Mucosa of stomach (tissue), 1 donor: ENCODE measurements around the gene CELSR1.

Experiments used
- H3K27me3 ChIP-seq: one replicate; pipeline ENCODE4 v1.7.0; 2013; ENCODE audit warnings: mild to moderate bottlenecking, low read length; ENCODE audit not compliant: control insufficient read depth, insufficient read depth
- H3K36me3 ChIP-seq: one replicate; pipeline ENCODE4 v1.7.0; 2013; ENCODE audit warnings: low read length; ENCODE audit not compliant: control insufficient read depth, insufficient read depth
- H3K4me1 ChIP-seq: one replicate; pipeline ENCODE4 v1.7.0; 2013; ENCODE audit warnings: mild to moderate bottlenecking, low read length; ENCODE audit not compliant: control insufficient read depth, insufficient read depth
- H3K4me3 ChIP-seq: one replicate; pipeline ENCODE4 v1.7.0; 2013; ENCODE audit warnings: low read length
- H3K9ac ChIP-seq: one replicate; pipeline ENCODE4 v1.7.0; 2013; ENCODE audit warnings: mild to moderate bottlenecking, low read length, moderate library complexity
- H3K9me3 ChIP-seq: one replicate; pipeline ENCODE4 v1.7.0; 2013; ENCODE audit warnings: mild to moderate bottlenecking, low read length, moderate library complexity; ENCODE audit not compliant: control insufficient read depth
- donor health status: Pancreatic carcinoma.

Gene CELSR1

DNA sequence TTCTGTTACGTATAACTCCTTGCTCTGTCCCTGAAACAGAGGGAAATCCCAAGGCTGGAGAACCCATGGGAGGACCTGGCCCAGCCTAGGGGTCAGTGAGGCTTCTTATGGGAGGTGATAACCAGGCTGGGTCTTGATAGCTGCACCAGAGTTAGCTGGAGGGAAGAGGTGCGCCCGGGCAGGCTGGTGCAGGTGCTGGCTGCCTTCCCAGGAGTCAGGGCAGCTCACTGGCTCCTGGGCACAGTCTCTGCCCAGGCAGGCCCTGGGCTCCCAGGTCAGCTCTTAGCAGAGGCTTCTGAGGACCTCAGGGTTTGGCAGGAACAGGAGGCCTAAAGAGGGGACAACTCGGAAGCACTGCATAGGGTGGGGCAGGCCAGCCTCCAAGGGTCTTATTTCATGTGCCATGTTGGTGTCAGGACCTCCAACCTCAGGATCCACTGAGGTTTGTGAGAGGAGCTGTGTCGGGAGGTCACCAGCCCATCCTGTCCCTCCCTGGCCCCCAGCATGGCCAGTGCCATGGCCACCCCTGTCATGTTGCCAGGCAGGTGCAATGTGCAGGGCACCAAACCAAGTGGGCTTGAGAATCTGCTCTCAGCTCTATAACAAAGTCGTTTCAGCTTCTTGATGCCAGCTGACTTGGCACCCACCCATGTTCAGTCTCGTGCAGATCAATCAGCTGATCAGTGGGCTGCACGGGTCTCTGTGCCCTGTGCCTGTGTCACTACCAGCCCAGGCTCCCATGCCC, 20.5 kb upstream of the CELSR1 start:
- Histone ChIP-seq H3K9ac (no peak overlapping the region), H3K27me3 (no peaks in the 10 kb centered on the region), H3K36me3 (no peaks in the 10 kb centered on the region), H3K9me3 (no peaks in the 10 kb centered on the region), H3K4me1 (peaks cover 14% of the 10 kb centered on the region), H3K4me3 (no peak overlapping the region)

DNA sequence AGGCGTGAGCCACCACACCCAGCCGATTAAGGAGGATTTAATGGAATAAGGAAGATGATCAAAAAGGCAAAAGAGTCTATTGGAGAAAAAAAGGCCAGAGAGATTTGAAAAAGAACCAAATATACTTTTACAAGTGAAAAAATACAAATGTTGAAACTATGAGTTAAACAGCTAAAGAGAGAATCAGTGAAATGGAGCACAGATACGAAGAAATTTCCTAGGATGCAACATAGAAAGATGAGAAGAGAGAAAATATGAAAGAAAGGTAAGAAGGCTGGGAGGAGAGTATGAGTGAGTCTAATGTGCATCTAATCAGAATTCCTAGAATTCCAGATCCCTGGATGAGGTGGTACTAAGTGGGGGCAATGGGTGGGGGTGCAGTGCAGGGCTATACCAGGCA, 19.4 kb upstream of the CELSR1 start:
- Histone ChIP-seq H3K4me3 (no peak overlapping the region), H3K9ac (no peak overlapping the region), H3K36me3 (no peaks in the 10 kb centered on the region)

DNA sequence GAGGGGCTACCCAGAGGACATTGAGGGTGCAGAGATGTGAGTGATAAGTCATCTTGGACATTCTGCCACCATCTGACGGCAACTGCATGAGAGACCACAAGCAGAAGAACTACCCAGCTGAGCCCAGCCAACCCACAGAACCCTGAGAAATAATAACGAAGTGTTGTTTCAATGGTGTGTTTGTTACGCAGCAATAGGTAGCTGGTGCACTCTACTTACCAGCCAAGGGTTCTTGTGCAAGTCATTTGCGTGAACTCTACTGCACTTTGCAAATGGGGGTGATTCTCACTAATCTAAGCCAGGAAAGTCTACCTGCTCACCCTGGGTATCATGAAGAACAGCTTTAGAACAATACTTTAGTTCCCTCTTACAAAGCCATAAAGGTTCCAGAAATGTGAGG, 15.8 kb upstream of the CELSR1 start:
- Histone ChIP-seq H3K4me3 (no peak overlapping the region), H3K4me1 (peaks cover 14% of the 10 kb centered on the region), H3K9me3 (no peaks in the 10 kb centered on the region), H3K9ac (no peak overlapping the region), H3K27me3 (peaks cover 4% of the 10 kb centered on the region), H3K36me3 (no peaks in the 10 kb centered on the region)

More for the DNA sequence above, 19.4 kb upstream of the CELSR1 start:
- Histone ChIP-seq H3K4me1 (peaks cover 8% of the 10 kb centered on the region), H3K27me3 (no peaks in the 10 kb centered on the region), H3K9me3 (no peaks in the 10 kb centered on the region)

DNA sequence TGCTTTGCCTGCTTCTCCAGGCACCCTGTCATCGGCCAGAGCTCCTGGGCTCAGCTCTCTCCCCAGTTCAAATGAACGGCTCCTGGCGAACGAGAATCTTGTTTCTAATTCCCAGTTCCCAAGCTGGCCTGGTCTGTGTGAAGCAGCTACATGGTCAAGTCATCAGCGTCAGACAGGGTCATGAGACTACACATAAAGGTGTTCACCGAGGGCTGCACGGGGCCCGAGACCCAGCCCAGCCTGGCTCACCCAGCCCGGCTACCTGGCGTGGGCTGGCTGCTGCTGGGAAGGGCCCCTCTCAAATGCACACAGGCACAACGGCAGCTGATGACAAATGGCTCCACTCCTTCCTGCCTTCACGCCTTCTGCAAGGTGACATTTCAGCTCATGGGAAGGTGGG, 14.6 kb upstream of the CELSR1 start:
- Histone ChIP-seq H3K27me3 (peaks cover 4% of the 10 kb centered on the region), H3K4me1 (peaks cover 19% of the 10 kb centered on the region), H3K9ac (no peak overlapping the region), H3K36me3 (no peaks in the 10 kb centered on the region), H3K9me3 (no peaks in the 10 kb centered on the region), H3K4me3 (no peak overlapping the region)

DNA sequence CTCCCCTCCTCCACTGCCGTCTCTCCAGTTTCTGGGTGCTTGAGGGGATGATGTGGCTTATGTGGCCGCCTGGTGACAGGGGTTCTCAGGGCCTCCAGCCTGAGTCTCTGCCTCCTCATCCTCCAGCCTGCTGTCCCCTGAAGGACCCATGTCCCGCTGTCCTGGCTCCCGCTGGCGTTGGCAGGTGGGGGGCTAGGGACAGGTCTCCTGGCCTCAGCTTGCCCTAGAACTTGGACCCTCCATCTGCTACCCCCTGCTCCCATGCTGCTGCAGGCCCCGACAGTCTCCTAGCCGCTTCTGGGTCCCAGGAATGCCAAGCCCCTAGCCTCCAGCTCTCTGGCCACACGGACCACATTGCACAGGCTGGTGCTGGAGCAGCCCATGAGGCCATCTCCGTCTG, 13.9 kb upstream of the CELSR1 start:
- H3K9me3 ChIP-seq, result no peaks in the 10 kb centered on the region
- H3K27me3 ChIP-seq, result peaks cover 4% of the 10 kb centered on the region
- H3K9ac ChIP-seq, result no peak overlapping the region
- no peak overlapping the region for H3K4me3 ChIP-seq
- H3K36me3 ChIP-seq, result no peaks in the 10 kb centered on the region
- peaks cover 23% of the 10 kb centered on the region for H3K4me1 ChIP-seq

DNA sequence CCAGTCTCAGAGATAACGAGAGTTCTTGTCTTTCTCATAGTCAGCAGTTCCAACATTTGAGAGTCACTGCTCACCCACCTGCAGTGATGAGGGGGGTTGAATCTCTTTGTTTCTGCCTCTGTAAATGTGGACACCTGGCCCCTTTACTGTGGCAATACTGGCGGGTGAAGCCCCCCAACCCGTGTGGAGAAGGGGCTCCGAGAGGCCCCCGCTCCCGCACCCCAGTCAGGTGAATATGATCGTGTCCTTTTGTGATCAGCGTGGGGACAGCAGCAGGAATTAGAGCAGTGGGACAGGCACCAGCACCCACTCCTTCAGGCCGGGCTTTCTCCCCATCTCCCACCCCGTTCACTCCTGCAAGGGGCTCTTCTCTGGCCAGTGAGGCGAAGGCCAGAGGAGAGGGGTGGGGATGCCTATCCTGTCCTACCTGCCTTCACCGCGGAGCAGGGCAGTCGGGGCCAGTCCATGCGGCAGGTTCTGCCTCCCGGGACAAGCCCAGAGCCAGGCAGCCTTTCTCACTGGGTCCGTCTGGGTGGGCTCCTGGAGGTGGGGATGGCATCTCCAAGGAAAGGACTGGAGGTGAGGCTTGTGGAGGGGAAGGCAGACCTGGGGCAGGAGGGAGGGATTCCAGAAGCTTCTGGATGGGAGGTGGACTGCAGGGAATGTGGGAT, 12.7 kb upstream of the CELSR1 start:
- no peaks in the 10 kb centered on the region for H3K36me3 ChIP-seq
- H3K9ac ChIP-seq, result no peak overlapping the region
- H3K4me3 ChIP-seq, result no peak overlapping the region
- no peaks in the 10 kb centered on the region for H3K9me3 ChIP-seq
- H3K27me3 ChIP-seq, result peaks cover 4% of the 10 kb centered on the region
- H3K4me1 ChIP-seq, result peaks cover 23% of the 10 kb centered on the region

DNA sequence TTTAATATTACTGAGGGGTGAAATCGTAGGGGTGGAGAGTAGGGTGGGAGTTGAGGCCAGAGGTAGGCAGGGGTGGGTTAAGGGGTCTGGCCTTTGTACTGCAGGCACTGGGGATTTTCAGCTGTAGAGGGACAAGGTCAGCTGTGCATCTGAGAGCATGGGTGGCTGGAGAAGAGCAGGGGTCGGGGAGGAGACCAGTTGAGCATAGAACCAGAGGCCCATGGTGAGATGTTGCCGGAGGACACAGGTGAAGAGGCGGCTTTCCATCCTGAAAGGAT, 12.1 kb upstream of the CELSR1 start:
- Histone ChIP-seq H3K36me3 (no peaks in the 10 kb centered on the region), H3K27me3 (peaks cover 4% of the 10 kb centered on the region), H3K4me3 (no peak overlapping the region), H3K9me3 (no peaks in the 10 kb centered on the region), H3K9ac (no peak overlapping the region), H3K4me1 (peaks cover 23% of the 10 kb centered on the region)

DNA sequence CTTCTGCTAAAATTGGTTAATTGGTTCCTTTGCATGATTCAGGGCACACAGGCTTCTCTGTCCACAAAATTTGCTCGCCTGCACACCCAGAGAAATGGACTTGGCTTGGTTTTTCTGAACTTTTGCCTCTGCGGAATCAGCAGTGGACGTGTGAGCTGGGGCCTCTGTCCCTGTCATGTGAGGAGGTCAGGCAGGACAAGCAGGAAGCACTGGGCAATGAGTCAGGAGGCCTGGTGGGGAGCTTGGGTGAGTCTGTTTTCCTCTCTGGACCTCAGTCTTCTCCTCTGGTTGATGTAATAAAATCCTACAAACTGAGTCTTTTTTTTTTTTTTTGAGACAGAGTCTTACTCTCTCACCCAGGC, 10.4 kb upstream of the CELSR1 start:
- no peaks in the 10 kb centered on the region for H3K36me3 ChIP-seq
- H3K4me3 ChIP-seq, result no peak overlapping the region
- peaks cover 4% of the 10 kb centered on the region for H3K27me3 ChIP-seq
- H3K9ac ChIP-seq, result no peak overlapping the region
- H3K4me1 ChIP-seq, result peaks cover 23% of the 10 kb centered on the region
- H3K9me3 ChIP-seq, result no peaks in the 10 kb centered on the region

DNA sequence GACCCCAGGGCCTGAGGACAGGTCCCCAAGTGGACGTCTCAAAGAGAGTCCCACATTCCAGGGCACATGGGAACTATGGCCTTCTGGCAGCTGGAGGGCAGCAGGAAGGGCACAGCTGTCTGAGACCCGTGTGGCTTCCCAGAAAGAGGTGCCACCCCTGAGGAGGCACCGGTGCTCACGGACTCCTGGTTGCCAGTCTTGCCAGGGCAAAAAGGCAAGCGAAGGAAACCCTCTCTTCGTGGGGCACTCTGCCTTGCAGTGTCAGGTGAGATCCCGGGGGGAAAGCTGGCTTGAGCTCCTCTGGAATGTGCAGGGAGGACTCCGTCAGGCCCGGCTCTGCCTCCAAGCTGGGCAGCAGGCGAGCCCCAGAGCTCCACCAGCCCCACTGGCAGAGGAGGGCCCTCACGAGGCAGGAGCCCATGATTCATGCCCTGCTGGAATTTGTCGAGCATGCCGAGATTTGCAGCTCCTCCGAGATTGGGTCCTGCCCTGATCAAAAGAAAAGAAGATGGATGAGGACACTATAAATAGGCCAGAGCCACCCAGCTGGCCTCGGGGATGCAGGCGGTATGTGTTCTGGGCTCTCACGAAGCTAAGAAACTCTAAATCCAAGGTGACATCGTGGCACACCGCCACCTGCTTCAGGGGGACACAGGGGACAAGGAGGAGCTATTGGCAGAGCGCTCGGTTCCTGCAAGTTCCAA, 9.9 kb upstream of the CELSR1 start:
- Histone ChIP-seq H3K9me3 (no peaks in the 10 kb centered on the region), H3K4me3 (no peak overlapping the region), H3K36me3 (no peaks in the 10 kb centered on the region), H3K27me3 (peaks cover 4% of the 10 kb centered on the region), H3K9ac (no peak overlapping the region), H3K4me1 (peaks cover 23% of the 10 kb centered on the region)

DNA sequence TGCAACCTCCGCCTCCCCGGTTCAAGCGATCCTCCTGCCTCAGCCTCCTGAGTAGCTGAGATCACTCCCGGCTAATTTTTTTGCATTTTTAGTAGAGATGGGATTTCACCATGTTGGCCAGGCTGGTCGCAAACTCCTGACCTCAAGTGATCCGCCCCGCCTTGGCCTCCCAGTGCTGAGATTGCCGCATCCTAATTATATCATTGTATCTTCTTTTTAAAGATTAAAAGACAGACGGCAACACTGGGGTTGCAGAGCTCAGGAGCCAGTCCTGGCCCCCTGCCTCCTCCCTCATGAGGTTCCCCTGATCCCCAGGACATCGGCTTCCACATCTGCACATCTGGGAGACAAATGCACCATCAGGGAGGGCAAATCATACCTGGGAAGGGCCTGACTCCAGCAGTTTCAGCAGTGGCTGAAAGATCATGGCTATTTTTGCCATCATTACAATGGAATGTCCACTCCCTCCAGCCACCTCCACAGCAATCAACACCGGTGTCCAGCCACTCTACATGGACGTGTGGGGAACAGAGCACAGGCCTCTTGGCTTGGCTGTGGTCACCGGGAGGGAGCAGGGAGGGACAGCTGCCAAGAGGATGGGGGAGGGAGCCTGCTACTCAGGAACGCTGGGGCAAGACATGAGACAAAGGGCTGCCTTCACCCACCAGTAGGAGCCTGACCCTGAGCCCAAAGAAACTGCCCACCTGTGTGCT, 9.2 kb upstream of the CELSR1 start:
- Histone ChIP-seq H3K36me3 (no peaks in the 10 kb centered on the region), H3K27me3 (peaks cover 4% of the 10 kb centered on the region), H3K9me3 (no peaks in the 10 kb centered on the region), H3K4me1 (peaks cover 23% of the 10 kb centered on the region), H3K4me3 (no peak overlapping the region), H3K9ac (no peak overlapping the region)

DNA sequence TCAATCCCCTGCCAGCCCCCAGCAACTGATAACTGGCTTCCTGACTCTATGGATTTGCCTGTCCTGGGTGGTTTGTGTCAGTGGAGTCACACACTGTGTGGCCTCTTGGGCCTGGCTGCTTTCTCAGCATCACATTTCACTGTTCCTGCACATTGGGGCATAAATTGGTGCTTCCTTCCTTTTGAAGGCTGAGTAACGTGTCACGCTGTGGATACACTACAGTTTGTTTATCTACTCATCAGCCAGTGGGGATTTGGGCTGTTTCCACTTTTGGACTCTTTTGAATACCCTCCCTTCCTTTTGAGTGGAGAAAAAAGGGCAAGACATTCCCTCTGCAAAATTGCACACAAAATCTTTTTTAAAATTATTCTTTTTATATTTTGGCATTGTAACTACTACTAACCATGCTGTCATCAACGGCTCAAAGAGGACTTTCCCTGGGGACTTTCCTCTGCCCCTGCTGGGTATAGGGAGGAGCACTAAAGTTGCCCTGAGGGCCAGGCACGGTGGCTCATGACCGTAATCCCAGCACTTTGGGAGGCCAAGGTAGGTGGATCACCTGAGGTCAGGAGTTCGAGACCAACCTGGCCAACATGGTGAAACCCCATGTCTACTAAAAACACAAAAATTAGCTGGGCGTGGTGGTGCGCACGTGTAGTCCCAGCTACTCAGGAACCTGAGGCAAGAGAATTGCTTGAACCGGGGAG, 7.8 kb upstream of the CELSR1 start:
- H3K9ac ChIP-seq, result no peak overlapping the region
- H3K9me3 ChIP-seq, result no peaks in the 10 kb centered on the region
- H3K27me3 ChIP-seq, result no peaks in the 10 kb centered on the region
- H3K4me1 ChIP-seq, result peaks cover 23% of the 10 kb centered on the region
- no peaks in the 10 kb centered on the region for H3K36me3 ChIP-seq
- H3K4me3 ChIP-seq, result no peak overlapping the region
